GM12875 (cell line): Measurements from ENCODE around the gene HAND2.

Source experiments
- H3K4me3 ChIP-seq: one replicate; pipeline ENCODE4 v1.5.1; 2011; ENCODE audit warnings: low read depth, low read length, control low read depth
- CTCF ChIP-seq: IDR thresholded peaks from 2 replicates; pipeline ENCODE4 v1.5.1; 2011; ENCODE audit warnings: low read depth, mild to moderate bottlenecking, control low read depth, inconsistent platforms, low read length, moderate library complexity, borderline replicate concordance; ENCODE audit not compliant: insufficient read depth

The HAND2 gene

GRCh38 chr4:173504181-173504503, 25.9 kb downstream of the HAND2 start:
- no peak for TF ChIP-seq CTCF
- H3K4me3 ChIP-seq: no peak overlapping the region

GRCh38 chr4:173503330-173504180, 26.5 kb downstream of the HAND2 start:
- no peak overlapping the region for H3K4me3 ChIP-seq
- no peak for TF ChIP-seq CTCF

GRCh38 chr4:173502282-173502681, 27.7 kb downstream of the HAND2 start:
- no peak for TF ChIP-seq CTCF
- no peak overlapping the region for H3K4me3 ChIP-seq

GRCh38 chr4:173501592-173502150, 28.4 kb downstream of the HAND2 start:
- TF ChIP-seq CTCF: no peak
- no peak overlapping the region for H3K4me3 ChIP-seq

GRCh38 chr4:173500841-173501591, 29.0 kb downstream of the HAND2 start:
- no peak for TF ChIP-seq CTCF
- H3K4me3 ChIP-seq: no peak overlapping the region

GRCh38 chr4:173499658-173500535, 30.1 kb downstream of the HAND2 start:
- no peak overlapping the region for H3K4me3 ChIP-seq
- TF ChIP-seq CTCF: no peak
